Brain pericyte (primary cell): ENCODE results near the gene AAGAB.

Source experiments
- DNase-seq: peaks from one replicate; pipeline ENCODE4 v3.0.0-alpha.2; 2012; ENCODE audit warnings: low read depth, low spot score

The AAGAB gene

DNA sequence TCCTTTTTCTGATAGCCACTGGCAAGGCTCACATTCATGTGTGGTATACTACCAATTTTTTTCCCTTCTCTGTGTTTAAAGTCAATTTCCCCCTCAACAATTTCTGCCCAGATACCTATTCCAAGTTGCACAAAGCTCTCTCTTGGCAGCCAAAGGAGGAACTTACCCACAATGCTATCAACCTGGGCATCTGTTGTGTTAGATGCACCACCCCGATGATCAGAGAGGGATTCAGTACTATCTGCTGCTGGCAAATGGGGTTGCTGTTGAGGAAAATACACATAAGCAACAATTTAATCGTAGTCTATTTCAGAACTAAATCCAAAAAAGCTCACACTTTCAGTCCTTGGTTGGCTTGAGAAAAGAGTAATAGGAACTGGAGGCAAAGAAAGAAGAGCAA is 46.1 kb downstream of the AAGAB start:
- no peak for DNase-seq

GRCh38 chr15:67207555-67208207 is 46.8 kb downstream of the AAGAB start:
- DNase-seq = no peak

DNA sequence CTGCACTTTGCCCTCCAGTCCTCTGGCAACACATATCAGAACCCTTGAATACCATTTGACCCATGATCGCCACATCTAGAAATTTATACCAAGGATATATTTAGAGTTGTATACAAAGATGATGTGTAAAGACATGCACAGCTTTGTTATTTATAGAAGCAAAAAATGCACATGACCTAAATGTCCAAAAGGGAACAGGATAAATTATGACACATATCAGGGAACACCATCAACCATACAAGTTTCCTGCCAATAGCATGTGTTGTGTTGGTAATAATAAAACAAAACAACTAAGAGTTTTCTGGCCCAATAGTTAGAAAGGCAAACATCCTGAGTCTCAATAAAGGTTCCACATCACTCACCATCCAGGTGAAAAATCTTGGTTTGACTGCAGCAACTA is 51.5 kb downstream of the AAGAB start:
- DNase-seq = no peak

DNA sequence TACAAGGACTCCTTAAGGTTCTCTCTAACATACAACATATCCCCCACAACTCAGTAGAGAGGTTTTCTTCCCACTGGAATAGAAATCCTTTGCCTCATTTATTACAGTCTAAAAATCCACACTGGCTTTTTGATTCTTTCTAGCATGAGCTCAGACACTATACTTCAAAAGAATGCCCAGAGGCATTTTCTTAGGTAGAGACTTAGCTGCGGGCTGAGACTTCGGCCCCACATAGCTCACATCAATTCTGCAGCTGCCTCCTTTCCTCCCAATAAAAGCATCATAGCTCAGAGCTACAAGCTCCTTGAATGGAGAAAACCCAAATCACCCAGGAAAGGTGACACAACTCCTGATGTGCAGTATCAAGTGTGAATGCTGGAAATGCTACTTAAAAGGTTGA is 52.4 kb downstream of the AAGAB start:
- no peak for DNase-seq

DNA sequence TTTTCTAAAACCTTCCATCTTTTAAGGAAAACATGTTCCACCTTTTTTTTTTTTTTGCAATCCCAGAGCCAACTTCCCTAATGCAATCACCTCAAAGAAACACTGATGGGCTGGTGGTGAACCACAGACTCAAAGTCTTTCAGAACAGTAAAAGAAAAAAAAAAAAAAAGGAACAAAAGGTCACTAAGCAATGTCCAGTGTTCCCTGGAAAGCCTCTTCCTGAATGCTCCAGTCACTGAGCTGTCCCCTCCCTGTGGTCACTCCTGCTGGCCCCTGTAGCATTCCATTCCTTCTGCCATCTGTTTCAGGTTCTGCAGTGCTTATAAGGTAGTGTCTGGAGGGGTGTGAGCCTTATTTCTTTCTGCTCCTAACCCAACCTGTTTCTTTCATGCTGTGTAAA is 53.3 kb downstream of the AAGAB start:
- no peak for DNase-seq

DNA sequence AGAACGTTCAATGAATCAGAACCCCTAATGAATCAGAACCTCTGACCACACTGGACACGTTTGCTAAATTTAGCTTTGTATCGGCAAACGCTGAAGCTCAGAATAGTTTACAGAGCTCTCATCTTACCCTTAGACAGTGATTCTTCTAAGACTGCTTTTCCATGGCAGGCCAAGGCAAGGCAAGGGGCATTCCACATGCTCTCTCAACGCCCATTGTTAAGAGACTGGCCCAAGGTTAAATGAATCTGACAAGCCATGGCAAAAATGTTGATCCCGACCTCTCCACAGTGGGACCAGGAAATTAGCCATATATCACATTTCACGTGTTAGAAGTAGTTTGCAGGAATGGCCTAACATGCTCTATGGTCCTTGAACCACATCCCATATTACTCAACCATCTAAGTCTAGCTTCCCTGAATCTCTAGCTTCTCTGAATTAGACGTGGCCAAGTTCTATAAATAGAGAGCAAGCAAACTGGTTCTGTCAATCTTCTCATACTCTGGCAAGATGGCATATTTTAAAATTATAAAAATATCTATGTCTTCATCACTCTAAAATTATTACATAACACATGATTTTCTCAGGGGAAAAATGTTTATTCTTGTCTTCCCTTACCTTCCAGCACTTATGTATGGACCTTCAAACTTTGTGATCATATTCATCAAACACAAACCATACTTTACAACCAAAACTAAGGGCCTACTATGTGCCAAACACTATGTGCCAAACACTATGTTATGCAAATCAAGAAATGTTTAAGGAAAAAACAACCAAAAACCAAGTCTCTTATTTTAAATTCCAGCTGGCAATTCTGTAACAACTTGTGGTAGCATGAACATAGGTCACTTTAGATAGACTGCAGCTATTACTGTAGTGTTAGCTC is 54.3 kb downstream of the AAGAB start:
- no peak for DNase-seq

DNA sequence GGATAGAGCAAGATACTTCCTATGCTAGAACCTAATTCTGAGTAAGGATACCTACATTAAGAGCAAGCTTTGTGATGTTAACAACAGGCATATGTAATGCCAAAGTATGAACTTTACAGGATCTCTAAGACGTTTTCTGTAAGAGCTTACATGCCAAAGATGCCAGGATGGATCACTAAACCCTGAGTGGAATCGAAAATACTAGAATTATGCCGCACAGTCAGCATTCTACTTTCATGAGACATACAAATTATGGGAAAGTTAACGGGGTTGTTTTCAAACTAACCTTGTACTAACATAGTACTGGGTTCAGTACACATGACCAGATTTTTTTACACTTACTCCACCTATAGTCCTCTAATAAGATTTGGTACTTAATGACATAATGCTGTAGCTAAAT is 55.1 kb downstream of the AAGAB start:
- DNase-seq = no peak

DNA sequence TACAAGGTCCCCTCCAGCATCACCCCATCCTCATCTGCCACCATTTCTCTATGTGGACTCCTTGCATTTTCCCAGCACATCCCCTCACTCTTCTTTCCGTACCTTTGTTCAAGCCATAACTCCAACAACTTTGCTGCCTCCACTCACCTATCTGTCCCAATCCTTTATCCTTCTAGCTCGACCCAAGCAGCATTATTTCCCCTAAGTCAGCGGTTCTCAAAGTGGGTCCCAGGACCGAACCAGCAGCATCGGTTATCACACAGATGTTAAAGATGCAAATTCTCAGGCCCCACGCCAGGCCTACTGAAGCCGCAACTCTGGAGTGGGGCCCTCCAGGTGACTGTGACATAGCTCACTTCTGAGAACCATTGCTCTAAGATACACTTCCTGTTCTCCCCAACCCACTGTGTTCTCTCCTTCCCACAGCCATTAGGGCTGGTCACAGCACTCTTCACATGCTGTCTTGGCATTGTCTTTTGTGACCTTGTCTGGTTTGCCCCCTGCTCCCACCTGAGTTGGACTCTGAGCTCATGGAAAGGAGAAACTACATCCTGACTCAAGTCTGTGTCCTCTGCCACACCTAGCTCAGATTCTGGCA is 56.2 kb downstream of the AAGAB start:
- DNase-seq = no peak

- no peak for DNase-seq
Measured at GRCh38 chr15:67197364-67197695, 57.1 kb downstream of the AAGAB start.

DNA sequence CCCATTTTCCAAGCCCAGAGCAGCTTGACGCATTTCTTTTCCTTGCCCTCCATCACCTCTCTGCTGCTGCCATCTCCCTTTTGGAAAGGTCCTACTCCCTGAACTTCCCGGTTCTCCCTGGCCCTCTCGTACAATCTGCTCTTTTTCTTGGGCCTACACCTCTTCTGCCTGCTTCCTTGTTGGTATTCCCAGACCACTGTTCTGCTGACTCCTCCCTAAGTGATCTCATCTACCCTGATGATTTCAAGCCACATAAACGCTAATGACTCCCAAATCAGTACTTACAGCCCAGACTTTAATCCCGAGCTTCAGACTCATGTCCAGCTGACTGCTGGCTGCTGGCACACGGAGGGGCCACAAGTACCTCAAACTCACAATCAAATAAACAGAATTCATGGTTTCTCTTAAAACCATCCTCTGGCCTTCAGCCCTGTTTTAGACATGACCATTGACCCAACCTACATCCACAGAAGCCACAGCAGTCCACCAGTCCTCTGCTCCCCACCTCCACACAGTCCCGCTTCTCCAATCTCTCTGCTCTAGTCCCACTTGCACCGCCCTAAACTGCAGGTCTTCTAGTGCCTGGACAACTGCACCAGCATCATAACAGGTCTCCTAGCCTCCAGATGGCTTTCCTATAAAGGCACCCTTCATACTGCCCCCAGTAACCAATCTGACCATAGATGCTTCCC is 57.6 kb downstream of the AAGAB start:
- no peak for DNase-seq

DNA sequence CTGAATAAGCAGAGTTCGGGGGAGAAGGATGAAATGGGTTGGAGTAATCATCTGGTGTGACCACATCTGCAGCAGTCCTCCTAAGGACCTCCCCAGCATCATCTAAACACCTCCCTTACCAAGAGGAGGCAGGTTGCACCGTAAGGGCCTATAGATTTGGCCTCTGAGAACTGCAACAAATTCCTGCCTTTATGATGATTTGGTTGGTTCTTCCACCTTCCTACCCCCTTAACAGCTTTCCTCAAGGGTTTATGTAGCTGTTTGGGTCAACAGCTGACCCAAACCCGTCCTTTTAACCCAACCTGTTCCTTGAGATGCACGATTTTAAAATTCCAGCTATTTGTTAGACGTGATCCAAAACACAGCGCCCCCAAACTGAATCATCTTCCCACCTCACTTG is 58.2 kb downstream of the AAGAB start:
- no peak for DNase-seq

GRCh38 chr15:67195305-67195704 is 59.2 kb downstream of the AAGAB start:
- no peak for DNase-seq

DNA sequence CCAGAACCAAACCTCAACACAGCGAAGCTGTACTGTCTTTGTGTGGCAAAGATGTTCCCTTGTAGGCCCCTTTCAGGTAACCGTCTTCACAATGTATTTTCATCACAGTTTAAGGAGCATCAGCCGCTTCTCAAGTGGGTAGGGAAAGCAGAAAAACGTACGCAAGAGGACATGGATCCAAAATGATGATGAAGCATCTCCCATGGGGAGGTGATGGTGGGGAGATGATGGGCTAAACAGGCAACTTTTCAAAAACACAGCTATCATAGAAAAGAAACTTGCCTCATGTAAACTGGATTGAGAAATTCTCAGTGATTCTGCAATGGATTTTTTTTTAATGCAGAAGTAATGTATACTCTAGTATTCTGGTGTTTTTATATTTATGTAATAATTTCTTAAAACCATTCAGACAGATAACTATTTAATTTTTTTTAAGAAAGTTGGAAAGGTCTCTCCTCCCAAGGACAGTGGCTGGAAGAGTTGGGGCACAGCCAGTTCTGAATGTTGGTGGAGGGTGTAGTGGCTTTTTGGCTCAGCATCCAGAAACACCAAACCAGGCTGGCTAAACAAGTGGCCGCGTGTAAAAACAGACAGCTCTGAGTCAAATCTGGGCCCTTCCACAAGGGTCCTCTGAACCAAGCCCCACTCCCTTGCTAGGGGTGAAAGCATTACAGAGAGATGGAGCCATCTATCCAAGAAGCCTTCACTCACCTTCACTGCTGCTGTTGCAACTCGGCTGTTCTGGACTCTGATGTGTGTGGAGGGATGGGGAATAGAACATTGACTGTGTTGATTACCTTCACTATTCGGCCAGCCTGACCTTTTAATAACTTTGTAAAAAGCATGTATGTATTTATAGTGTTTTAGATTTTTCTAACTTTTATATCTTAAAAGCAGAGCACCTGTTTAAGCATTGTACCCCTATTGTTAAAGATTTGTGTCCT is 60.0 kb downstream of the AAGAB start:
- DNase-seq = no peak

GRCh38 chr15:67193223-67193990 is 61.1 kb downstream of the AAGAB start:
- DNase-seq = no peak

GRCh38 chr15:67192185-67192820 is 62.2 kb downstream of the AAGAB start:
- no peak for DNase-seq

DNA sequence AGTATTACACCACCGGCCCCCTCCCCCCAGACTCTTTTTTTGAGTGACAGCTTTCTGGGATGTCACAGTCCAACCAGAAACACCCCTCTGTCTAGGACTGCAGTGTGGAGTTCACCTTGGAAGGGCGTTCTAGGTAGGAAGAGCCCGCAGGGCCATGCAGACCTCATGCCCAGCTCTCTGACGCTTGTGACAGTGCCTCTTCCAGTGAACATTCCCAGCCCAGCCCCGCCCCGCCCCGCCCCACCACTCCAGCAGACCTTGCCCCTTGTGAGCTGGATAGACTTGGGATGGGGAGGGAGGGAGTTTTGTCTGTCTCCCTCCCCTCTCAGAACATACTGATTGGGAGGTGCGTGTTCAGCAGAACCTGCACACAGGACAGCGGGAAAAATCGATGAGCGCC is 63.6 kb downstream of the AAGAB start:
- DNase-seq = no peak

GRCh38 chr15:67190326-67190725 is 64.1 kb downstream of the AAGAB start:
- DNase-seq = no peak

- DNase-seq = no peak
Measured at GRCh38 chr15:67189326-67190051, 65.0 kb downstream of the AAGAB start.

GRCh38 chr15:67188551-67189218 is 65.8 kb downstream of the AAGAB start:
- DNase-seq = peak; percentile 63
